Stimulated activated CD8-positive, alpha-beta memory T cell treated with anti-CD3 and anti-CD28 coated beads, Interleukin-4, amount 100 ng/mL, for 24 hours (primary cell): ENCODE data around the gene HMX1.

Source experiments
- DNase-seq: peaks from one replicate; pipeline ENCODE4 v3.0.0-alpha.2; 2020; ENCODE audit warnings: low read depth

HMX1 gene

GRCh38 chr4:8871417-8872401 lies at the start of gene HMX1:
Gene HMX1, minus strand, starts transcription at chr4:8871839. Its CDS starts 225 bp downstream, at chr4:8871614.
- DNase-seq, result no peak

GRCh38 chr4:8920969-8921368 lies 49.3 kb upstream of the HMX1 start:
- DNase-seq, result no peak

- no peak for DNase-seq
These were observed 48.8 kb upstream of the HMX1 start for GRCh38 chr4:8920289-8920965.

- DNase-seq, result no peak
These were observed 48.1 kb upstream of the HMX1 start for GRCh38 chr4:8919651-8920288.

- DNase-seq, result peak; percentile 51
These were observed 46.5 kb upstream of the HMX1 start for GRCh38 chr4:8917868-8918783.

GRCh38 chr4:8917321-8917811 lies 45.7 kb upstream of the HMX1 start:
- DNase-seq, result no peak

- DNase-seq, result no peak
These were observed 45.3 kb upstream of the HMX1 start for GRCh38 chr4:8916906-8917305.

GRCh38 chr4:8916351-8916885 lies 44.8 kb upstream of the HMX1 start:
- DNase-seq, result no peak

- no peak for DNase-seq
These were observed 43.9 kb upstream of the HMX1 start for GRCh38 chr4:8915201-8916200.

- DNase-seq, result no peak
These were observed 43.0 kb upstream of the HMX1 start for GRCh38 chr4:8914461-8915171.

GRCh38 chr4:8913858-8914460 lies 42.3 kb upstream of the HMX1 start:
- no peak for DNase-seq

GRCh38 chr4:8913121-8913857 lies 41.6 kb upstream of the HMX1 start:
- no peak for DNase-seq

- DNase-seq, result no peak
These were observed 40.9 kb upstream of the HMX1 start for GRCh38 chr4:8912506-8912905.

- no peak for DNase-seq
These were observed 40.4 kb upstream of the HMX1 start for GRCh38 chr4:8912089-8912455.

- no peak for DNase-seq
These were observed 39.9 kb upstream of the HMX1 start for GRCh38 chr4:8911316-8912088.

- no peak for DNase-seq
These were observed 39.2 kb upstream of the HMX1 start for GRCh38 chr4:8910822-8911315.
